Esophagus squamous epithelium (tissue), 5 donors: Measurements from ENCODE around the gene CASTOR2. TPM values are rescaled to one million over a fixed set of nuclear protein-coding genes. Genes with fewer than 3 reads are reported as not detected.

Experiments used
- DNase-seq: peaks from one replicate; lab custom pipeline; 2025; lab: John Stamatoyannopoulos, UW
- H3K27ac ChIP-seq, 4 donors: fragments of 200-600 bp; sonication (generic); one replicate each; pipeline ENCODE4 v1.5.1; 2016 to 2019; ENCODE audit warnings: mild to moderate bottlenecking in 1 of 4
- H3K27me3 ChIP-seq, 4 donors: fragments of 200-600 bp; sonication (generic); 1 replicate in 3 of 4; 2 replicates in 1 of 4; pipeline versions ENCODE4 v1.5.1 to v1.6.0; 2017 to 2021; ENCODE audit warnings: antibody characterized with exemption in 1 of 4
- H3K36me3 ChIP-seq, 3 donors: fragments of 200-600 bp; sonication (generic); one replicate each; pipeline ENCODE4 v1.5.1; 2016 to 2019
- H3K4me1 ChIP-seq, 3 donors: fragments of 200-600 bp; sonication (generic); one replicate each; pipeline ENCODE4 v1.5.1; 2017 to 2019
- H3K4me3 ChIP-seq, 4 donors: fragments of 200-600 bp; sonication (generic); 1 replicate in 3 of 4; 2 replicates in 1 of 4; pipeline ENCODE4 v1.5.1; 2016 to 2019; ENCODE audit warnings: mild to moderate bottlenecking in 2 of 4, moderate library complexity in 1 of 4
- H3K9me3 ChIP-seq, 3 donors: fragments of 200-600 bp; sonication (generic); one replicate each; pipeline ENCODE4 v1.5.1; 2016 to 2019
- POLR2A ChIP-seq, 4 donors: fragments of 450-650 bp; IDR thresholded peaks; one replicate each; pipeline ENCODE4 v1.6.1; 2017; ENCODE audit warnings: antibody characterized with exemption in 4 of 4, mild to moderate bottlenecking in 4 of 4, moderate library complexity in 3 of 4
- WGBS, 2 donors: methylation state at CpG; one replicate each; pipeline ENCODE4 v1.1.5; 2018; 5-methylcytosine and 5-hydroxymethylcytosine counted together
- intact Hi-C: fragments of 100-400 bp; cut with DNase I; formaldehyde crosslinking; loops from one replicate; pipeline ENCODE4 v1.15.0; 2022
- total RNA-seq, 4 donors: library from RNA; depleted of rRNA; stranded (reverse); fragments of >200 nt; gene quantifications; one replicate each; pipeline ENCODE4 v1.1.0, GENCODE V29; 2016
- TF ChIP-seq, protein P1 (sequence below), 6 experiments: fragments of 450-650 bp in 4 of 6; fragments of 200-600 bp in 2 of 6; sonication (generic) in 2 of 6; IDR thresholded peaks; one replicate each; pipeline ENCODE4 v1.5.1; 2016 to 2019; ENCODE audit warnings: antibody characterized with exemption in 6 of 6, mild to moderate bottlenecking in 4 of 6, moderate library complexity in 4 of 6
- donor health status: DM: yes; HTN: yes; CAD: no.

The CASTOR2 gene
- total RNA-seq, 4 donors from 2014 or later: 4.6 to 10.8 (median 8.8) TPM

DNA sequence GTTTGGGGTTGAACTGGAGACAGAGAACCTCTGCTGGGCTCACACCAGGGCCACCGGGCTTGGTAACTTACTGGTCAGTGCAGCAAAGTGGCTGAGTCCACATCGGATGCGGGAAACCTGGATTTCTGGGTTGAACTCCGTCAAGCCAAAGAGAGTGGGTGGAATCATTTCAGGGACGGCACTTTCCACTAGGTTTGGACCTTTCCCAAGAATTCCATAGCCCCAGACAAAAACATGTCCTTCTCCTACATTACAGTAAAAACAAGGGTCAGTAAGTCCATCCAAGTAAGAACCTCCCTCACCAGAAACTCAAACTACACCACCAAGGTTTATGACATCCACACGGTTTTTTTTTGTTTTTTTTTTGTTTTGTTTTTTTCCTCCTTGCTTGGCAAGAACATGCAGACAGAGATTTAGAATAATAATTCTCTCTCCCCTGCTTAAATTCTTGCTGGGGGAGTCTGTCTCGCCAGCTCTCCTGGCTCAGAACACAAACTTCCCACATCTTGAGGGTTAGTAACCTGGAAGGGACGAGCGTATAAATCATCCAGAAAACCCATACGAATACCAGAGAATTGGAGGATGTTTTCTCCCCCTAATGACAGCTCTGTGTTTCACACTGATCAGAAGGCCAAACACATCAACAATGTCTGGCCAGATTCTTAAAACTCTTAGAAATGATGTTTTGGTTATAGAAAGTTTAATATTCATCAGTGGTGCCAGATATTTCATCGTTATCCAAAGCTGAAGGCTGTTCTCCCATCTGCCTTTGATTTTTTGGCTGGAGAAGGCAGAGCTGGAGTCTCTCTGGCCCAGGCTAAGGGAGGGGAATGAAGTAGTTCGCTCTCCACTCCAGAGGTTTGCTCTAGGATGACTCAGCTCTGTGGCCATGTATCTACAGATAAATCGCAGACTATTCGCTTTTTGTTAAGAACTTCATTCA lies 91.6 kb downstream of the CASTOR2 start:
- H3K36me3 ChIP-seq: peaks cover 34 to 100% (median 42%) of the 10 kb centered on the region in 3 donors
- 65 to 81% methylated on average over 11 to 13 of the region's 14 CpGs for WGBS, 2 donors

GRCh38 chr7:75058406-75058805 lies 93.9 kb downstream of the CASTOR2 start:
- Histone ChIP-seq H3K4me1 (peaks cover 0 to 26% (median 6%) of the 10 kb centered on the region in 3 donors), H3K27ac (no peak overlapping the region), H3K36me3 (peaks cover 26 to 100% (median 43%) of the 10 kb centered on the region in 3 donors), H3K4me3 (no peak overlapping the region), H3K27me3 (no peaks in the 10 kb centered on the region), H3K9me3 (no peaks in the 10 kb centered on the region)
- no peak for TF ChIP-seq POLR2A (IDR thresholded peaks at IDR 0.05)
- TF ChIP-seq, protein P1, sequence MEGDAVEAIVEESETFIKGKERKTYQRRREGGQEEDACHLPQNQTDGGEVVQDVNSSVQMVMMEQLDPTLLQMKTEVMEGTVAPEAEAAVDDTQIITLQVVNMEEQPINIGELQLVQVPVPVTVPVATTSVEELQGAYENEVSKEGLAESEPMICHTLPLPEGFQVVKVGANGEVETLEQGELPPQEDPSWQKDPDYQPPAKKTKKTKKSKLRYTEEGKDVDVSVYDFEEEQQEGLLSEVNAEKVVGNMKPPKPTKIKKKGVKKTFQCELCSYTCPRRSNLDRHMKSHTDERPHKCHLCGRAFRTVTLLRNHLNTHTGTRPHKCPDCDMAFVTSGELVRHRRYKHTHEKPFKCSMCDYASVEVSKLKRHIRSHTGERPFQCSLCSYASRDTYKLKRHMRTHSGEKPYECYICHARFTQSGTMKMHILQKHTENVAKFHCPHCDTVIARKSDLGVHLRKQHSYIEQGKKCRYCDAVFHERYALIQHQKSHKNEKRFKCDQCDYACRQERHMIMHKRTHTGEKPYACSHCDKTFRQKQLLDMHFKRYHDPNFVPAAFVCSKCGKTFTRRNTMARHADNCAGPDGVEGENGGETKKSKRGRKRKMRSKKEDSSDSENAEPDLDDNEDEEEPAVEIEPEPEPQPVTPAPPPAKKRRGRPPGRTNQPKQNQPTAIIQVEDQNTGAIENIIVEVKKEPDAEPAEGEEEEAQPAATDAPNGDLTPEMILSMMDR (IDR thresholded peaks at IDR 0.05): no peak
- intact Hi-C loops: no loop called here
- WGBS, 2 donors: 90% methylated on average over 8 of the region's 15 CpGs
- DNase-seq: no peak

More for the DNA sequence above, 91.6 kb downstream of the CASTOR2 start:
- TF ChIP-seq, protein P1 (IDR thresholded peaks at IDR 0.05): no peak
- H3K9me3 ChIP-seq: no peaks in the 10 kb centered on the region
- intact Hi-C loops: no loop called here
- no peak for DNase-seq
- no peak overlapping the region for H3K4me3 ChIP-seq
- peak overlapping the region; percentile 4 to 80 (median 70) for H3K27ac ChIP-seq
- no peaks in the 10 kb centered on the region for H3K27me3 ChIP-seq
- peaks cover 0 to 17% (median 6%) of the 10 kb centered on the region in 3 donors for H3K4me1 ChIP-seq

DNA sequence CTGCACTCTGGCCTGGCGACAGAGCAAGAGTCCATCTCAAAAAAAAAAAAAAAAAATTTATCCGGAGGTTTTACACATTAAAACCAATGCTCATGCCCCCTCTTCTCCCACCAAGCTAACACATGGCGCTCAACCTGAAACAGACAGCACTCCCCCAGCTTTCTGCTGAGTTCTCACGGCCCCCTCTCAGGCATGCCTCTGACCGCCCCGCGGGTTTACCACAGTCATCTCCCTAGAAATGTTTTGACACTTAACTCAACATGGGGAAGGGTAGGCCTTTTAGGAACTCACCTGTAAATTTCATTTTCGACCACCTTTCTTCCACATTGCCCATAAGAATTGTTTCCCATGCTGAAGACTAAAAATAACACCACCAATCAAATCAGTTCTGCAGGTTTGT lies 99.8 kb downstream of the CASTOR2 start:
- Histone ChIP-seq H3K4me1 (peaks cover 0 to 10% (median 0%) of the 10 kb centered on the region in 3 donors), H3K9me3 (no peaks in the 10 kb centered on the region), H3K27ac (no peak overlapping the region), H3K4me3 (no peak overlapping the region), H3K36me3 (peaks cover 13 to 100% (median 62%) of the 10 kb centered on the region in 3 donors), H3K27me3 (no peaks in the 10 kb centered on the region)
- TF ChIP-seq POLR2A (IDR thresholded peaks at IDR 0.05): no peak
- TF ChIP-seq, protein P1 (IDR thresholded peaks at IDR 0.05): no peak
- intact Hi-C loops: no loop called here
- WGBS, 2 donors: 78 to 92% methylated on average over 8 of the region's 8 CpGs
- DNase-seq: no peak

DNA sequence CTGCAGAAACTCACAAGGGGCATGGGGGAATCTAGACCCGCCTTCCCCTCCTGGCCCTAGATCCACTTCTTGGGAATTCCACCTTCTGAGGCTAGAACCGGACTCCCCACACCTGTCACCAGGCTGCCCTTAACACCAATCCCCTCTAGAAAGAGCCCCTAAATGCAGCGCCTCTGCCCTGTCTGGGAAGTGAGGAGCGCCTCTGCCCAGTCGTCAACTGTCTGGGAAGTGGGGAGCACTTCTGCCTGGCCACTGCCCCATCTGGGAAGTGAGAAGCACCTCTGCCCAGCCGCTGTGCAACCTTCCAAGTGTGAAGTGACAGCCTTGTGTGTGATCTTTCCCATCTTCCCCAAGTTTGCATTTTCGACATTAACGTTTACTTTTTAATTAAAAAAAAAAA lies 100.3 kb downstream of the CASTOR2 start:
- intact Hi-C loops: no loop called here
- TF ChIP-seq, protein P1 (IDR thresholded peaks at IDR 0.05): no peak
- TF ChIP-seq POLR2A (IDR thresholded peaks at IDR 0.05): no peak
- H3K4me1 ChIP-seq: peaks cover 0 to 10% (median 0%) of the 10 kb centered on the region in 3 donors
- H3K27ac ChIP-seq: no peak overlapping the region
- DNase-seq: no peak
- WGBS, 2 donors: 97 to 100% methylated on average over 2 to 6 of the region's 8 CpGs
- H3K27me3 ChIP-seq: no peaks in the 10 kb centered on the region
- peaks cover 11 to 100% (median 67%) of the 10 kb centered on the region in 3 donors for H3K36me3 ChIP-seq
- no peaks in the 10 kb centered on the region for H3K9me3 ChIP-seq
- no peak overlapping the region for H3K4me3 ChIP-seq

DNA sequence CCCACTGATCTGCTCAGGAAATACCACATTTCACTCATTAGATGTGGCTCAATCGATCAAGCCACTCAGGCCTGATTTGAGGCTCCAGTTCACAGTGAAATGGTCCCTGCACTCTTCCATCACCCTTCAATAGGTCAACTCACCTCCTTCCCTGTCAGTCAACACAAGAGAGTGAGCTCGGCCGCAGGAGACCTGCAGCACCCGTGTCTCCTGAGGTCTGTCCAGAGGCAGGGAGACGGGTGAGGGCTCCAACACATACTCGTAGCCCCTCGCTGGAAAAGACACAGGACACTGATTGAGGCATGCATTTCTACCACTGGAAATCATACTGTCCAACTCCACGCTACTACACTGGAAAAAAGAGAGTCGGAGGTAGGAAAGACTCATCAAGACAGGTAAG lies 102.0 kb downstream of the CASTOR2 start:
- Histone ChIP-seq H3K27ac (no peak overlapping the region), H3K27me3 (no peaks in the 10 kb centered on the region), H3K4me3 (no peak overlapping the region), H3K9me3 (no peaks in the 10 kb centered on the region), H3K4me1 (peaks cover 0 to 9% (median 0%) of the 10 kb centered on the region in 3 donors), H3K36me3 (peaks cover 0 to 98% (median 60%) of the 10 kb centered on the region in 3 donors)
- DNase-seq: no peak
- WGBS, 2 donors: 91 to 92% methylated on average over 9 of the region's 9 CpGs
- intact Hi-C loops: no loop called here
- TF ChIP-seq POLR2A (IDR thresholded peaks at IDR 0.05): no peak
- TF ChIP-seq, protein P1 (IDR thresholded peaks at IDR 0.05): no peak
